B cell (primary cell): ENCODE measurements around the gene TDRD9. TPM values are rescaled to one million over a fixed set of nuclear protein-coding genes. Genes with fewer than 3 reads are reported as not detected.
A peak's percentile ranks its signal among the peaks of the same experiment; 100 is the strongest.

Source experiments
- ATAC-seq: fragments of 200-7000 bp; cut with Tn5 transposase; one replicate; pipeline ENCODE4 v1.10.0; 2021; ENCODE audit warnings: low read depth, mild to moderate bottlenecking, moderate number of reproducible peaks, moderate library complexity
- CTCF ChIA-PET: fragments of 350-600 bp; sonication (Branson Sonifier 250); formaldehyde crosslinking; loops from one replicate; lab custom pipeline; 2021; ENCODE audit warnings: antibody characterized with exemption, inconsistent platforms; lab: Charles Lee
- POLR2A ChIA-PET: fragments of 350-600 bp; sonication (Branson Sonifier 250); formaldehyde crosslinking; loops from one replicate; lab custom pipeline; 2021; ENCODE audit warnings: antibody characterized with exemption; lab: Charles Lee
- DNase-seq: peaks from one replicate; pipeline ENCODE4 v3.0.0; 2013
- H2AFZ ChIP-seq: 2 replicates; pipeline ENCODE4 v1.6.1; 2012; ENCODE audit warnings: mild to moderate bottlenecking, low read depth, low read length; ENCODE audit not compliant: insufficient read depth, poor library complexity, severe bottlenecking
- H3K27ac ChIP-seq, 2 donors: 1 replicate in 1 of 2; 2 replicates in 1 of 2; pipeline ENCODE4 v1.5.1; 2012 to 2013; ENCODE audit warnings: low read length in 2 of 2, mild to moderate bottlenecking in 2 of 2, moderate library complexity in 1 of 2
- H3K27me3 ChIP-seq, 4 experiments: fragments of 200-600 bp in 1 of 4; sonication (generic) in 1 of 4; replicated peaks in 1 of 4; 1 replicate in 2 of 4; 2 replicates in 2 of 4; pipeline versions ENCODE4 v1.6.1 to v1.7.0; 2013 to 2016; ENCODE audit warnings: low read length in 3 of 4, mild to moderate bottlenecking in 2 of 4, mixed read lengths in 1 of 4, moderate library complexity in 1 of 4; ENCODE audit not compliant: insufficient read depth in 4 of 4, control insufficient read depth in 3 of 4; ENCODE audit errors: control extremely low read depth in 1 of 4
- H3K36me3 ChIP-seq, 2 experiments: replicated peaks in 1 of 2; 1 replicate in 1 of 2; 2 replicates in 1 of 2; pipeline versions ENCODE4 v1.6.1 to v1.7.1; 2013; ENCODE audit warnings: low read length in 1 of 2; ENCODE audit not compliant: insufficient read depth in 2 of 2, control insufficient read depth in 1 of 2; ENCODE audit errors: control extremely low read depth in 1 of 2, extremely low read depth in 1 of 2
- H3K4me1 ChIP-seq, 2 donors: fragments of 200-600 bp in 1 of 2; sonication (generic) in 1 of 2; 1 replicate in 1 of 2; 2 replicates in 1 of 2; pipeline versions ENCODE4 v1.5.1 to v1.6.1; 2013 to 2017; ENCODE audit warnings: low read length in 2 of 2; ENCODE audit not compliant: control insufficient read depth in 2 of 2, insufficient read depth in 2 of 2
- H3K4me2 ChIP-seq: replicated peaks from 2 replicates; pipeline ENCODE3; 2012; ENCODE audit warnings: mild to moderate bottlenecking, low read depth, low read length; ENCODE audit not compliant: poor library complexity, severe bottlenecking
- H3K4me3 ChIP-seq, 5 experiments: fragments of 200-600 bp in 1 of 5; sonication (generic) in 1 of 5; 1 replicate in 3 of 5; 2 replicates in 2 of 5; pipeline versions ENCODE4 v1.5.1 to v1.7.0; 2011 to 2016; ENCODE audit warnings: low read length in 4 of 5, mild to moderate bottlenecking in 4 of 5, low read depth in 2 of 5, control low read depth in 1 of 5, moderate library complexity in 1 of 5; ENCODE audit not compliant: insufficient read depth in 1 of 5; ENCODE audit errors: control extremely low read depth in 1 of 5, extremely low read depth in 1 of 5
- H3K79me2 ChIP-seq: fragments of 200-600 bp; sonication (generic); one replicate; pipeline ENCODE4 v1.6.0; 2016; ENCODE audit warnings: low read length; ENCODE audit not compliant: control insufficient read depth, insufficient read depth
- H3K9ac ChIP-seq: fragments of 200-600 bp; sonication (generic); 2 replicates; pipeline ENCODE4 v1.6.1; 2017; ENCODE audit warnings: mild to moderate bottlenecking, low read length, moderate library complexity
- H3K9me3 ChIP-seq, 3 donors: one replicate each; pipeline versions ENCODE4 v1.6.1 to v1.7.1; 2013; ENCODE audit warnings: low read length in 2 of 3; ENCODE audit not compliant: control insufficient read depth in 2 of 3, insufficient read depth in 1 of 3; ENCODE audit errors: control extremely low read depth in 1 of 3
- H4K20me1 ChIP-seq: 2 replicates; pipeline ENCODE4 v1.6.0; 2012; ENCODE audit warnings: mild to moderate bottlenecking, low read length; ENCODE audit not compliant: insufficient read depth, control insufficient read depth, poor library complexity, severe bottlenecking
- H3K27ac Mint-ChIP-seq: one replicate; pipeline ENCODE4 v1.8.0; 2021; ENCODE audit warnings: mixed read lengths
- H3K27me3 Mint-ChIP-seq: one replicate; pipeline ENCODE4 v1.8.0; 2021; ENCODE audit warnings: mixed read lengths
- H3K4me1 Mint-ChIP-seq: one replicate; pipeline ENCODE4 v1.8.0; 2021; ENCODE audit warnings: mixed read lengths
- H3K4me3 Mint-ChIP-seq: one replicate; pipeline ENCODE4 v1.8.0; 2021; ENCODE audit warnings: mixed read lengths
- H3K9me3 Mint-ChIP-seq: one replicate; pipeline ENCODE4 v1.8.0; 2022; ENCODE audit warnings: mixed read lengths; ENCODE audit not compliant: insufficient read depth
- EZH2 ChIP-seq: IDR thresholded peaks from 2 replicates; pipeline ENCODE4 v1.6.1; 2012; ENCODE audit warnings: borderline replicate concordance, low read depth, mild to moderate bottlenecking, moderate library complexity, low read length; ENCODE audit not compliant: insufficient read depth, poor library complexity, severe bottlenecking
- WGBS: methylation state at CpG from one replicate; pipeline ENCODE4 v1.1.5; 2013; ENCODE audit warnings: missing lambda C conversion rate; ENCODE audit not compliant: insufficient coverage; 5-methylcytosine and 5-hydroxymethylcytosine counted together
- intact Hi-C: fragments of 100-400 bp; cut with micrococcal nuclease; formaldehyde crosslinking; loops from one replicate; pipeline ENCODE4 v1.10.0; 2022
- polyA plus RNA-seq: library from polyadenylated mRNA; depleted of rRNA; stranded (reverse); fragments of >200 nt; gene quantifications from 2 replicates; pipeline ENCODE4 v1.2.3, GENCODE V29; 2012
- total RNA-seq, 2 donors: library from RNA; stranded (reverse); fragments of 120-200 nt in 1 of 2; gene quantifications; 1 replicate in 1 of 2; 2 replicates in 1 of 2; pipeline versions ENCODE4 v1.2.3 to v1.2.4, GENCODE V29; 2013 to 2022
- TF ChIP-seq, protein P1 (sequence below): fragments of 200-600 bp; IDR thresholded peaks from one replicate; pipeline ENCODE4 v1.8.0; 2022; ENCODE audit warnings: antibody characterized with exemption, mild to moderate bottlenecking

TDRD9 gene
- total and polyA plus RNA-seq, 2 donors (not counting 1 experiment from before 2014, with no cell fraction given): 1.1 to 2.4 TPM

GRCh38 chr14:104084251-104085002 is 156.2 kb downstream of the TDRD9 start:
- intact Hi-C loops: no loop called here
- DNase-seq: no peak
- ChIA-PET POLR2A (no interaction called here), CTCF (no interaction called here)
- H4K20me1 ChIP-seq: no peaks in the 10 kb centered on the region
- H3K4me2 ChIP-seq: no peak overlapping the region
- H2AFZ ChIP-seq: no peak overlapping the region
- H3K27ac ChIP-seq: no peak overlapping the region
- ATAC-seq: no peak
- no peaks in the 10 kb centered on the region for H3K36me3 ChIP-seq
- H3K9ac ChIP-seq: no peak overlapping the region
- Mint-ChIP-seq H3K4me3 (peak overlapping the region; percentile 19), H3K9me3 (no peaks in the 10 kb centered on the region), H3K4me1 (peaks cover 3% of the 10 kb centered on the region), H3K27ac (no peak overlapping the region), H3K27me3 (peaks cover 21% of the 10 kb centered on the region)
- no peak for TF ChIP-seq EZH2
- TF ChIP-seq, protein P1, sequence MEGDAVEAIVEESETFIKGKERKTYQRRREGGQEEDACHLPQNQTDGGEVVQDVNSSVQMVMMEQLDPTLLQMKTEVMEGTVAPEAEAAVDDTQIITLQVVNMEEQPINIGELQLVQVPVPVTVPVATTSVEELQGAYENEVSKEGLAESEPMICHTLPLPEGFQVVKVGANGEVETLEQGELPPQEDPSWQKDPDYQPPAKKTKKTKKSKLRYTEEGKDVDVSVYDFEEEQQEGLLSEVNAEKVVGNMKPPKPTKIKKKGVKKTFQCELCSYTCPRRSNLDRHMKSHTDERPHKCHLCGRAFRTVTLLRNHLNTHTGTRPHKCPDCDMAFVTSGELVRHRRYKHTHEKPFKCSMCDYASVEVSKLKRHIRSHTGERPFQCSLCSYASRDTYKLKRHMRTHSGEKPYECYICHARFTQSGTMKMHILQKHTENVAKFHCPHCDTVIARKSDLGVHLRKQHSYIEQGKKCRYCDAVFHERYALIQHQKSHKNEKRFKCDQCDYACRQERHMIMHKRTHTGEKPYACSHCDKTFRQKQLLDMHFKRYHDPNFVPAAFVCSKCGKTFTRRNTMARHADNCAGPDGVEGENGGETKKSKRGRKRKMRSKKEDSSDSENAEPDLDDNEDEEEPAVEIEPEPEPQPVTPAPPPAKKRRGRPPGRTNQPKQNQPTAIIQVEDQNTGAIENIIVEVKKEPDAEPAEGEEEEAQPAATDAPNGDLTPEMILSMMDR: no peak
- peaks cover 0 to 2% of the 10 kb centered on the region in 2 donors for H3K4me1 ChIP-seq
- peaks cover 0 to 31% (median 3%) of the 10 kb centered on the region in 4 experiments for H3K27me3 ChIP-seq
- H3K4me3 ChIP-seq: no peak overlapping the region
- H3K79me2 ChIP-seq: no peaks in the 10 kb centered on the region
- peaks cover 0 to 7% (median 0%) of the 10 kb centered on the region in 3 donors for H3K9me3 ChIP-seq
- 76% methylated on average over 16 of the region's 16 CpGs for WGBS
